ENCODE measurements around the gene CDK5RAP2. TPM values are rescaled to one million over a fixed set of nuclear protein-coding genes. Genes with fewer than 3 reads are reported as not detected.

The CDK5RAP2 gene
- total RNA-seq, 4 donors from 2014 or later, result 28.9 to 62.3 (median 40.0) TPM

GRCh38 chr9:120435091-120435490 lies 144.9 kb downstream of the CDK5RAP2 start:
- no peaks in the 10 kb centered on the region for H3K27me3 ChIP-seq
- no peak for TF ChIP-seq POLR2A (IDR thresholded peaks at IDR 0.05)
- no peak for TF ChIP-seq CTCF (IDR thresholded peaks at IDR 0.05)
- H3K27ac ChIP-seq, result no peak overlapping the region
- no peaks in the 10 kb centered on the region for H3K36me3 ChIP-seq
- H3K4me1 ChIP-seq, result no peaks in the 10 kb centered on the region
- H3K9me3 ChIP-seq, result no peaks in the 10 kb centered on the region
- no peak overlapping the region for H3K4me3 ChIP-seq
- no peak for DNase-seq
- intact Hi-C loops (cut with DNase I; ENCODE audit: low total_unique reads), result no loop called here

GRCh38 chr9:120434532-120434931 lies 145.4 kb downstream of the CDK5RAP2 start:
- Histone ChIP-seq H3K27me3 (no peaks in the 10 kb centered on the region), H3K9me3 (no peaks in the 10 kb centered on the region), H3K4me1 (no peaks in the 10 kb centered on the region), H3K4me3 (no peak overlapping the region), H3K27ac (no peak overlapping the region), H3K36me3 (no peaks in the 10 kb centered on the region)
- TF ChIP-seq POLR2A (IDR thresholded peaks at IDR 0.05) (no peak), CTCF (IDR thresholded peaks at IDR 0.05) (no peak)
- intact Hi-C loops (cut with DNase I; ENCODE audit: low total_unique reads), result no loop called here
- DNase-seq, result no peak

- TF ChIP-seq POLR2A (IDR thresholded peaks at IDR 0.05) (no peak), CTCF (IDR thresholded peaks at IDR 0.05) (no peak)
- Histone ChIP-seq H3K4me3 (no peak overlapping the region), H3K36me3 (no peaks in the 10 kb centered on the region), H3K27ac (no peak overlapping the region), H3K9me3 (no peaks in the 10 kb centered on the region), H3K4me1 (no peaks in the 10 kb centered on the region), H3K27me3 (no peaks in the 10 kb centered on the region)
- intact Hi-C loops (cut with DNase I; ENCODE audit: low total_unique reads), result no loop called here
- no peak for DNase-seq
Observed at GRCh38 chr9:120433701-120434100, 146.3 kb downstream of the CDK5RAP2 start.

GRCh38 chr9:120432600-120432999 lies 147.4 kb downstream of the CDK5RAP2 start:
- Histone ChIP-seq H3K27me3 (no peaks in the 10 kb centered on the region), H3K9me3 (no peaks in the 10 kb centered on the region), H3K27ac (no peak overlapping the region), H3K4me3 (no peak overlapping the region), H3K4me1 (no peaks in the 10 kb centered on the region), H3K36me3 (no peaks in the 10 kb centered on the region)
- DNase-seq, result no peak
- TF ChIP-seq POLR2A (IDR thresholded peaks at IDR 0.05), result no peak
- no peak for TF ChIP-seq CTCF (IDR thresholded peaks at IDR 0.05)
- intact Hi-C loops (cut with DNase I; ENCODE audit: low total_unique reads), result no loop called here

GRCh38 chr9:120431268-120431667 lies 148.7 kb downstream of the CDK5RAP2 start:
- Histone ChIP-seq H3K4me1 (no peaks in the 10 kb centered on the region), H3K9me3 (no peaks in the 10 kb centered on the region), H3K4me3 (no peak overlapping the region), H3K36me3 (no peaks in the 10 kb centered on the region), H3K27ac (no peak overlapping the region), H3K27me3 (no peaks in the 10 kb centered on the region)
- intact Hi-C loops (cut with DNase I; ENCODE audit: low total_unique reads), result no loop called here
- DNase-seq, result no peak
- no peak for TF ChIP-seq CTCF (IDR thresholded peaks at IDR 0.05)
